NCI-H146 treated with DMSO at 0.1 percent for 48 hours (cell line): ENCODE data around the gene MUC5B.
"Not testable (repeated sequence)": the region's sequence is repeated elsewhere in the genome, so short reads cannot be mapped to it uniquely, and the experiment has no call there.

ENCODE experiments used
- DNase-seq: peaks from one replicate; lab custom pipeline; 2025; ENCODE audit not compliant: unreplicated experiment; lab: John Stamatoyannopoulos, UW

Gene MUC5B, protein sequence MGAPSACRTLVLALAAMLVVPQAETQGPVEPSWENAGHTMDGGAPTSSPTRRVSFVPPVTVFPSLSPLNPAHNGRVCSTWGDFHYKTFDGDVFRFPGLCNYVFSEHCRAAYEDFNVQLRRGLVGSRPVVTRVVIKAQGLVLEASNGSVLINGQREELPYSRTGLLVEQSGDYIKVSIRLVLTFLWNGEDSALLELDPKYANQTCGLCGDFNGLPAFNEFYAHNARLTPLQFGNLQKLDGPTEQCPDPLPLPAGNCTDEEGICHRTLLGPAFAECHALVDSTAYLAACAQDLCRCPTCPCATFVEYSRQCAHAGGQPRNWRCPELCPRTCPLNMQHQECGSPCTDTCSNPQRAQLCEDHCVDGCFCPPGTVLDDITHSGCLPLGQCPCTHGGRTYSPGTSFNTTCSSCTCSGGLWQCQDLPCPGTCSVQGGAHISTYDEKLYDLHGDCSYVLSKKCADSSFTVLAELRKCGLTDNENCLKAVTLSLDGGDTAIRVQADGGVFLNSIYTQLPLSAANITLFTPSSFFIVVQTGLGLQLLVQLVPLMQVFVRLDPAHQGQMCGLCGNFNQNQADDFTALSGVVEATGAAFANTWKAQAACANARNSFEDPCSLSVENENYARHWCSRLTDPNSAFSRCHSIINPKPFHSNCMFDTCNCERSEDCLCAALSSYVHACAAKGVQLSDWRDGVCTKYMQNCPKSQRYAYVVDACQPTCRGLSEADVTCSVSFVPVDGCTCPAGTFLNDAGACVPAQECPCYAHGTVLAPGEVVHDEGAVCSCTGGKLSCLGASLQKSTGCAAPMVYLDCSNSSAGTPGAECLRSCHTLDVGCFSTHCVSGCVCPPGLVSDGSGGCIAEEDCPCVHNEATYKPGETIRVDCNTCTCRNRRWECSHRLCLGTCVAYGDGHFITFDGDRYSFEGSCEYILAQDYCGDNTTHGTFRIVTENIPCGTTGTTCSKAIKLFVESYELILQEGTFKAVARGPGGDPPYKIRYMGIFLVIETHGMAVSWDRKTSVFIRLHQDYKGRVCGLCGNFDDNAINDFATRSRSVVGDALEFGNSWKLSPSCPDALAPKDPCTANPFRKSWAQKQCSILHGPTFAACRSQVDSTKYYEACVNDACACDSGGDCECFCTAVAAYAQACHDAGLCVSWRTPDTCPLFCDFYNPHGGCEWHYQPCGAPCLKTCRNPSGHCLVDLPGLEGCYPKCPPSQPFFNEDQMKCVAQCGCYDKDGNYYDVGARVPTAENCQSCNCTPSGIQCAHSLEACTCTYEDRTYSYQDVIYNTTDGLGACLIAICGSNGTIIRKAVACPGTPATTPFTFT (N-terminal part only)

DNA sequence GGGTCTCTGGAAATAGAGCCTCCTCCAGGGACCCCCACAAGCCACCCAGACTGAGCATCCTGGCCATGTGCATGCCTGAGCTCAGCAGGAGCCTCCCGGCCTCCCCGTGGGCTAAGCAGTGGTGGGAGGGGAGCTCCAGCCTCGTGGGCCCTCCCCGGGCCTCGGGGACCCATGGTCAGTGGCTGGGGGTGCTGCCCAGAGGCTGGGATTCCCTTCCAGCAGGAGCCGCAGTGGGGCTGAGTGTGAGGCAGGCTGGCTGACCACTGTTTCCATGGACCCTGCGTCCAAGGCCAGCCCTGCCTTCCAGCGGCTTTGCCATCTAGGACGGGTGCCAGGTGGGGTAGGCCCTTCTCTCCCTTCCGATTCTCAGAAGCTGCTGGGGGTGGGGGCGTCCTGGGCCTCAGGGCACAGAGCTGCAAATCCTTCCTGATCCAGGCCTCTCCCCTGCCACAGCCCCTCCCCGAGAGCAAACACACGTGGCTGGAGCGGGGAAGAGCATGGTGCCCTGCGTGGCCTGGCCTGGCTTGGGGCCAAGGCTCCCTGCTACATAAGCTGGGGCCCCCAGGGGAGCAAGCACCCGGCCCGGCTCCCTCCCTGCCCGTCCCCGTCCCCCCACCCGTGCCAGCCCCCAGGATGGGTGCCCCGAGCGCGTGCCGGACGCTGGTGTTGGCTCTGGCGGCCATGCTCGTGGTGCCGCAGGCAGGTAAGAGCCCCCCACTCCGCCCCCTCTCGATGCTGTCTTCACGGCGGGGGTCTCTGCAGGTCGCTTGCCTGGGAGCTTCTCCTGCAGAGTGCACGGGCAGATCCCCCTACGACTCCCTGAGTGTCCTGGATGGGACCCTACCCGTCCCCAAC, at the start of gene MUC5B:
Gene MUC5B (plus strand): TSS at position 576 of the 855 bp plus-strand sequence. CDS start 58 bp downstream, at position 634.
- DNase-seq: no peak

DNA sequence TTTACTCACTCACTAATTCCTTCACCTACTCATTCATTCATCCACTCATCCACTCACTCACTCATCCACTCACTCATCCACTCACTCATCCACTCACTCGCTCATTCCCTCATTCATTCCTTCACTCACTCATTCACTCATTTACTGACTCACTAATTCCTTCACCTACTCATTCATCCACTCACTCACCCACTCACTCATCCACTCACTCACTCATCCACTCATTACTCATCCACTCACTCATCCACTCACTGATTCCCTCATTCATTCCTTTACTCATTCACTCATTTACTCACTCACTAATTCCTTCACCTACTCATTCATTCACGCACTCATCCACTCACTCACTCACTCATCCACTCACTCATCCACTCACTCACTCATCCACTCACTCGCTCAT, 49.5 kb upstream of the MUC5B start:
- not testable (repeated sequence) for DNase-seq

GRCh38 chr11:1174441-1175370, 48.2 kb upstream of the MUC5B start:
- DNase-seq: no peak

DNA sequence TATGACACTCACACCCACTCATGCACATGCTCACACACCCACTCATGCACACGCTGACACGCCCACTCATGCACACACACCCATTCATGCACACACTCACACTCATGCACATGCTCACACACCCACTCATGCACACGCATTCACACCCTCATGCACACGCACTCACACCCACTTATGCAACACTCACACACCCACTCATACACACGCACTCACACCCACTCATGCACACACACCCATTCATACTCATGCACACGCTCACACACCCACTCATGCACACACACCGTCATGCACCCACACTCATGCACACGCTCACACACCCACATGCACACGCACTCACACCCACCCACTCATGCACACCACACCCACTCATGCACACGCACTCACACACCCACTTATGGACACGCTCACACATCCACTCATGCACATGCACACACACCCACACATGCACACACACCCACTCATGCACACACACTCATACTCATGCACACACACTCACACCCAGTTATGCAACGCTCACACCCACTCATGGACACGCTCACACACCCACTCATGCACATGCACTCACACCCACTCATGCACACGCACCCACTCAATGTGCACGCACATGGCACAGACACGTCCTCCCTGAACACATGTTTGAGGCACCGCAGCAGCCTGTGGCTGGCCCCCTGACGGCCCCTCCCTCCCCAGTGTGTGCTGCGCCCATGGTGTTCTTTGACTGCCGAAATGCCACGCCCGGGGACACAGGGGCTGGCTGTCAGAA, 47.2 kb upstream of the MUC5B start:
- DNase-seq: no peak

GRCh38 chr11:1176224-1177019, 46.4 kb upstream of the MUC5B start:
- DNase-seq: no peak

GRCh38 chr11:1177020-1177770, 45.7 kb upstream of the MUC5B start:
- no peak for DNase-seq

- no peak for DNase-seq
These were observed 45.1 kb upstream of the MUC5B start for GRCh38 chr11:1177771-1178090.

- DNase-seq: no peak
These were observed 44.5 kb upstream of the MUC5B start for GRCh38 chr11:1178201-1178885.

DNA sequence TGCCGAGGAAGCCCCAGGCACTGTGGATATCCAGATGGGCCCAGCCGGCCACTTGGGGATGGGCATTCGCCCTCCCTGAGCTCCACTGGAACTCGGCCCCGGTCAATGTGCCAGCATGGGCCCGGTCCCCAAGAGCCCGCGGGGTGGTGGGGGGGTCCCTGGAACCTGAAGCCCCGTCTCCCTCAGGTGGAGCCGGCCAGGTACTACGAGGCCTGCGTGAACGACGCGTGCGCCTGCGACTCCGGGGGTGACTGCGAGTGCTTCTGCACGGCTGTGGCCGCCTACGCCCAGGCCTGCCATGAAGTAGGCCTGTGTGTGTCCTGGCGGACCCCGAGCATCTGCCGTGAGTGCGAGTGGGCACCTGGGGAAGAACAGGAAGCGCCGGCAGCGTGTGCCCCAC, 44.0 kb upstream of the MUC5B start:
- DNase-seq: no peak

DNA sequence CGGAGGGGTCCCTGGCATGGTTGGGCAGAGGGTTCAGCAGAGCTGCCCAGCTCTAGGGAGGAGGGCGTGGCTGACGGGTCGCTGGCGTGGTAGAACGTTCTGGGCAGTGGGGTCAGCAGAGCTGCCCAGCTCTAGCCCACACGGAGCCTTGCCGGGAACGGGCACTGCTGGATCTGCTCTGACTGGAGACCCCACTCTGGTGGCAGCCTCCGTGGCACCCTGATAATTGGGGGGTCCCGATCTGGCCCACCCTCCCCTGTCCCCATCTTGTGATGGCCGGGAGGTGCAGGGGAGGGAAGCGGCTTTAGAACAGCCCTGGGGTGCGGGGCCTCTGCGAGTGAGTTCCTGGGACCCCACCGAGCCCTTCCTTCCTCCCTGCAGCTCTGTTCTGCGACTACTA, 43.2 kb upstream of the MUC5B start:
- no peak for DNase-seq

DNA sequence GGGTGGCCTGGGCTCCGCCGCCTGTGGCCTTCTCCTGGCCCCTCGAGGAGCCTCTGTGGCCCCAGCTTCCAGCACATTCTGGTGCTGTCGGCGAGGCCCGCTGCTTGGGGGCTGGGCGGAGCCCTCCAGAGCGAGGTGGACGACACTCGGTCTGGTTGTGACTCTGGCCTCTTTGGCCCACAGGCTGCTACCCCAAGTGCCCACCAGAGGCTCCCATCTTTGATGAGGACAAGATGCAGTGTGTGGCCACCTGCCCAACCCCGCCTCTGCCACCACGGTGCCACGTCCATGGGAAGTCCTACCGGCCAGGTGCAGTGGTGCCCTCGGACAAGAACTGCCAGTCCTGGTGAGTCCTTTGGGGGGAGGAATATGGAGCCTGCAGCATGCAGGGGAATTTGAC, 42.7 kb upstream of the MUC5B start:
- DNase-seq: no peak

- DNase-seq: no peak
These were observed 41.9 kb upstream of the MUC5B start for GRCh38 chr11:1180947-1181391.

GRCh38 chr11:1181420-1181819, 41.4 kb upstream of the MUC5B start:
- DNase-seq: no peak

GRCh38 chr11:1181853-1182535, 40.9 kb upstream of the MUC5B start:
- no peak for DNase-seq

DNA sequence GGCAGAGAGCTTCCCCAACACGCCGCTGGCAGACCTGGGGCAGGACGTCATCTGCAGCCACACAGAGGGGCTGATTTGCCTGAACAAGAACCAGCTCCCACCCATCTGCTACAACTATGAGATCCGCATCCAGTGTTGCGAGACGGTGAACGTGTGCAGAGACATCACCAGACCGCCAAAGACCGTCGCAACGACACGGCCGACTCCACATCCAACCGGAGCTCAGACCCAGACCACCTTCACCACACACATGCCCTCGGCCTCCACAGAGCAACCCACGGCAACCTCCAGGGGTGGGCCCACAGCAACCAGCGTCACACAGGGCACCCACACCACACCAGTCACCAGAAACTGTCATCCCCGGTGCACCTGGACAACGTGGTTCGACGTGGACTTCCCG, 38.7 kb upstream of the MUC5B start:
- DNase-seq: not testable (repeated sequence)
